NCI-H2081 (cell line): ENCODE data around the gene ASB2.
A peak's percentile ranks its signal among the peaks of the same experiment; 100 is the strongest.

Source experiments
- DNase-seq, 2 experiments: peaks; one replicate each; lab custom pipeline; 2025; lab: John Stamatoyannopoulos, UW

The ASB2 gene, protein sequence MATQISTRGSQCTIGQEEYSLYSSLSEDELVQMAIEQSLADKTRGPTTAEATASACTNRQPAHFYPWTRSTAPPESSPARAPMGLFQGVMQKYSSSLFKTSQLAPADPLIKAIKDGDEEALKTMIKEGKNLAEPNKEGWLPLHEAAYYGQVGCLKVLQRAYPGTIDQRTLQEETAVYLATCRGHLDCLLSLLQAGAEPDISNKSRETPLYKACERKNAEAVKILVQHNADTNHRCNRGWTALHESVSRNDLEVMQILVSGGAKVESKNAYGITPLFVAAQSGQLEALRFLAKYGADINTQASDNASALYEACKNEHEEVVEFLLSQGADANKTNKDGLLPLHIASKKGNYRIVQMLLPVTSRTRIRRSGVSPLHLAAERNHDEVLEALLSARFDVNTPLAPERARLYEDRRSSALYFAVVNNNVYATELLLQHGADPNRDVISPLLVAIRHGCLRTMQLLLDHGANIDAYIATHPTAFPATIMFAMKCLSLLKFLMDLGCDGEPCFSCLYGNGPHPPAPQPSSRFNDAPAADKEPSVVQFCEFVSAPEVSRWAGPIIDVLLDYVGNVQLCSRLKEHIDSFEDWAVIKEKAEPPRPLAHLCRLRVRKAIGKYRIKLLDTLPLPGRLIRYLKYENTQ

DNA sequence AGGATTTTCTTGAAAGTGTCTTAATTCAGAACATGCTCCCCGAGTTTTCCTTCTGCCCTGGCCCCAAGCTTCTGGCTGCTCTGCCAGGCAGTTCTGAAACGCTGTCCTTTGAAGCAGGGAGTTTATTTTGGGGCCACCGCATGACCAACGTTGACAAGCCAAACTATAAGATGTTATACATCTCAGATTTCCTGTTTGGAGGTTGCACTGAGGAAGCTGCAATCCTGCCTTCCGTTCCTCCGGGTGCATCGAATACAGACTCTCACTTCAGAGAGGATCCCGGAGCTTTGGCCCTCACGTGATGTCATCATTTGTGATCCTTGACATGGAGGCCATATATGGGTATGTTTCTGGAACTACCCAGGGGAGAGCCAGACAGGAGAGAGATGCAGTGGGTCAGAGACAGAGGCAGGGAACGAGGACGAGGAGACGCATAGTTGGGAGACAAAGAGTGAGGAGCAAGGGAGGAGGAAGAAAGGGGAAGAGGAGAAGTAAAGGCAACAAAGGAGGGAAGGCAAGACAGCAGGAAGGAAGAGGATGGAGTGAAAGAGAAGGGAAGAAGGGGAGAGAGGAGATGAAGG, at the start of gene ASB2:
Gene ASB2, minus strand, starts transcription at position 94 of the 581 bp plus-strand sequence. CDS start 12,031 bp downstream, outside the sequence.
- no peak for DNase-seq

DNA sequence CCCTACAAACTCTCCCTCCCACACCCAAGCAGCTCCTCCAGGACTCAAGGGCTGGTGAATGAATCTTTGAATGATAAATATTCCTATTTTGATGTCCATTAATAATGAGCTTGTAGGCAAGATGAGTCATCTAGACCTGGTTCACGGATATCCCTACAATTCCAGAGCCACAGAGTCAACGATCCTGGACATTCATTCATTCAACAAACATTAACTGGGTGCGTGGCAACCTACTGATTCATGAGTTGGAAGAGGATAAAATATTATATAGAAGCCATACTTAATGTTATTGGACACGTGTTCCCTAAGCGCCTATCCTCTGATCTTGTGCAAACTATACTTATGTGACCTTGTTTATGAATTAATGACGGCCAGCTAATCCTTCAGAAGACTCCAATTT, 49.4 kb upstream of the ASB2 start:
- no peak for DNase-seq

DNA sequence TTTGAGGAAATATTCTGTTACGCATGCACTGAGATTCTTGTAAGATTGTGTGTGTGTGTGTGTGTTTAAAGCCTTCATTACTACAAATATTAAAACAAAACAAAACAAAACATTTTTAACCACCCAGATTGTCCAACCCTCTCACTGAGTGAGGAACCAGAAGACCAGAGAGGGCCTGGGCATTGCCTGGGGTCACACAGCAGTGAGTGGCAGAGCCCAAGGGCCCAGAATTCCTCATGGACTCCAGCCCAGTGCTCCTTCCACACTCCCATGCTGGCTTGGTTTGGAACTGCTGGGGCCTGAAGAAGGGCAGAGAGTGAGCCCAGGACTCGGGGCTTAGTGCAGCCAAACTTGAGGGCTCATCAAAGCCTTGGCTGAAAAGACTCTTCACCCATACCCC, 48.2 kb upstream of the ASB2 start:
- DNase-seq: no peak

DNA sequence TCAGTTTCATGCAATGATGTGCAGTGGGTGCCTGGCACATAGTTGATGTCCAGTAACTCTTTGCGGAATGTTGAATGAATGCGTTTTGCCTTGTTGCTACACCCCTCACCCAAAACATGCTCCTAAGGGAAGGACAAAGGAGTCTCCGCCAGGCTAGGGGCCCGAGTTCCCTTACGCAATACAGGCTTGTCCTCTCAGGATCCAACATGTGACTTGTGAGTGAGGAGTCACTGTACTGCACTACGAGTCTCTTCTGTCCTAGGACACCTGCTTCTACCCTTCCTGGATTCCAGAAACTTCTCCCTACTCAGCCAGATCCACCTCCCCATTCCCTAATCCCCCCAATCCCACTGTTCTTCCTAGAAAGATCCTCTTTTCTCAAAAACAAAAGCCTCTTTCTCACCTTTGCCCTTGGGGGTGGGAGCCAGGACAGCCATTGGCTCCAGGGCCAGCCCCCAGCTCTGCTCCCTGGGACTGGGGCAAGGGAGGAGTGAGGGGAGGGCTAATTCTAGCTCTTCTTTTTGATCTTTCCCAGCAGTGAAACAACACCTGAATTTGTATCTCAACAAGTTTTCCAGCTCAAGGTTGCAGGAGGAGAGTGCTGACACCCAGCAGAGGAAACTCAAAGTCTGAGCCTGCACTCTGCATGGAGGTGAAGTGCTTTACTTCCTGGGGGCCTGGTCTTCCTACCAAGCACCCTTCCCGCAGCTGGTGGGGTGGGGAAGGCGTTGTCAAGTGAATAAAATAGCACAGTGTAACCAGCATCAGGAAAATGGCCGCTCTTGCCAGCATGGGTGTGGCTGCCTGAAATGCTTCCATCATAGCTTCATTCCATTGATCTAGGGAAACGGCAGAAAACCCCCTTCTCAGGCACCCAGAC, 46.4 kb upstream of the ASB2 start:
- no peak for DNase-seq

DNA sequence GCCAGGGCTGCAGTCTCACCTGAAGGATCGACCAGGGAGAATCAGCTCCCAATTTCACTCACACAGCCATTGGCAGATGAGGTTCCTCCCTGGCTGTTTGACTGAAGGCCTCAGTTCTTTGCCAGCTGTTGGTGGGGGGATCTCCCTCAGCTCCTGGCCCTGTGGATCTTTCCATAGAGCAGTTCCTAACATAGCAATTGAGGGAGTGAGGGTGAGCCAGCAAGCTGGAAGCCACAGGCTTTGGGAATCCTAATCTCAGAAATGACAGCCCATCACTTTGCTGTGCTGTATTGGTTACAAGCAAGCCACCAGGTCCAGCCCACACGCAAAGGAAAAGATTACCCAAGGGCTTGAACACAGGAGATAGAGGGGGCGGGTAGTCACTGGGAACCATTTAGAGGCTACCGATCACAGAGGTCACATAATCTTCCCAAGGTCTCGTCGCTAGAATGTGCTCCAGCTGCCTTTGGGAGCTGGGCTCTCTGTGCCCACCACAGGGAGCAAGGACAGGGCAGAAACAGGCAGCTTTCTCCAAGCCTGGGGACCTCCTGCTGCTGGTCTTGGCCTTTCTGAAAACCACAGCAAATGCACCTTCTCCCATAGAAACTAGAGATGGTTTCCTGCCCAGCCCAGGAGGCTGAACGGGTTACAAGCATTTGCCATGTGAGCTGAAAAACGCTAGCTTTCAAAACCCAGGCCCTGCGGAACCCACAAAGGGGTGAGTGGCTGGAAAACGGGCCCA, 45.2 kb upstream of the ASB2 start:
- DNase-seq: no peak

DNA sequence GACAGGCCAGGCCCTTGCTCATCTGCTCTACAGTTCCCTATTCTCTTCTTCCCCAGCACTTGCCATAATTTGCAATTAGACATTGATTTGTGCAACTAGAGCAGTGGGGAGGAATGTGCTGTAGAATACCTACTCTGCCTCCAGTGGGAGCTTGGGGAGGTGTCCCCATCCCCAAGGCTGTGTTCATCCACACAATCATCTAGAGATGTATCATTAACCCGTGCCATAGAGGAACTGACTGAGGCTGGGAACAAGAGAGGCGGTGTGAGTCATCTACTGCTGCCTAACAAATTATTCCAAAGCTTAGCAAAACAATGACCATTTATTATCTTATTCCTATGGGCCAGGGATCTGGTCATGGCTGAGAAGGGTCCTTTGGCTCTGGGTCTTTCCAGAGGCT, 44.6 kb upstream of the ASB2 start:
- DNase-seq: no peak

DNA sequence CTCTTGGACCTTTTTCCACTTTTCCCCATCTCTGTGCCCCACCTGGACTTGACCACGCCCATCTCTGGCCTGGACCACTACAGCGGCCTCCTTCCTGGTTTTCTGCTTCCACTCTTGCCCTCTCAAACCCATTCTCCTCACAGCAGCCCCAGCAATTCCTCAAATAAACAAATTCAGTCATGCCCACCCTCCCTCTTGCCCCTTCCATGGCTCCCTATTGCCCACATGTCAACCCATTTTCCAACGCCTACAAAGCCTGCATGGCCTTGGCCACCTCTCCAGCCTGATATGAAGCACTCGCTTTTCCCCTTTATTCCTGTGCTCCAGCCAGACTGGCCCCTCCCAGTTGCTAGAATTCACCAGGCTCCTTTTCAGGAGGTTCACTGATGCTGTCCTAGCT, 43.9 kb upstream of the ASB2 start:
- DNase-seq: no peak

DNA sequence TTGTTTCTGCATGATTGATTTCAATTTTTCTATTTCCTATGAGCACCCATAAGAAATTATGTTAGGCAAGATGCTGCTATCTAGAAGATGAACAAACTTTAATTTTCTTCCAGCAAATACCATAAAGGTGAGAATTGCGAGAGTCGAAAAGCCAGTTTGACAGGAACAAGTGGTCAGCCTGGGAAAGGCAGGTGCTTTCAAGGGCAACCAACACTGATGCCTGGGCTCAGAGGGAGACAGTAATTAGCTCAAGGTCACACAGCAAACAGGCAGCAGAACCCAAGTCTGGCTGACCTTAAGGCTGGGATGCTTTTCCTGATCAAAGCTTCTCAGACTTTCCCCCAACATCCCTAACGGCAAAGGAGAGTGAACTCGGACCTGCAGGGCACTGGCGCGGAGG, 43.0 kb upstream of the ASB2 start:
- no peak for DNase-seq

DNA sequence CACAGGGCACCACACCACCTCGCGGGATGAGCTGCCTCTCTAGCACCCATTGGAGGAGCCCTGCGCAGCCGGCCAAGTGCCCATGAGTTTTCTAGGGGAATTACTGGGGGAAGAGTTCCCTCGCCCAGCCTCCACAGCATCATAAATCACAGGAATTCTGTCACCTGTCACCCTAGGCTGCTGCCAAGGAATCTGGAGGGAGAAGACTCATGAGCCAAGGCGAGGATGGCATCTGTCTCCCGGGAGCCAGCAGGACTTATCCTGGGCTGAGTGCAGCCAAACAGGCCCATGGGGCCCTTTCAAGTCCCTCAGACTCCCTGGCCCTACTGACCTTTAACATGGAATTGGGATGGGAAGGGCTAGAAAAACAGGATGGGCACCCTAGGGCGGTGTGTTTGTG, 41.9 kb upstream of the ASB2 start:
- no peak for DNase-seq

DNA sequence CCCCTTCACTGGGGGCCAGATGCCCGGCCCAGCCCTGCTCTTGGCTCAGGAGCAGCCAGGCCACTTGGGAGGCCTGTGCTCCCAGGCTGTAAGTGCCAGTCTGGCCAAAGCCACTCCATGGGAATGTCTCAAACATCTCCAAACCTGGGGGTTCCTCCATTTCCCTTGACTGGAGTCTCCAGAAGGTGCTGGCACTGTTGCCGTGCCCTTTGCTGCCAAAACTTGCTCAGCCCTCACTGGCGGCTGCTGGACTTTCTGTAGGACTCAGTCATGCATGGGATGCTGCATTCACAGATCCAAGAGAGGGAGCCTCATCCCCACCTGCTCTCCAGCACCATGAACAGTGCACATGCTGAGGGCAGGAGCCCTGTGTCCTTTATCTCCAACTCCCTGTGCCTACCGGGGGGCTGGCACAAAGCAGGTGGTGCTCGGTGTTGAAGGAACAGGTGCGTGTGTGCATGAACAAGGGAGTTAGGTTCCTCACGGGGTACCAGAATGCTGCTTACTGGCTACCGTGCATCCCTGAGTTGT, 40.1 kb upstream of the ASB2 start:
- DNase-seq: no peak

DNA sequence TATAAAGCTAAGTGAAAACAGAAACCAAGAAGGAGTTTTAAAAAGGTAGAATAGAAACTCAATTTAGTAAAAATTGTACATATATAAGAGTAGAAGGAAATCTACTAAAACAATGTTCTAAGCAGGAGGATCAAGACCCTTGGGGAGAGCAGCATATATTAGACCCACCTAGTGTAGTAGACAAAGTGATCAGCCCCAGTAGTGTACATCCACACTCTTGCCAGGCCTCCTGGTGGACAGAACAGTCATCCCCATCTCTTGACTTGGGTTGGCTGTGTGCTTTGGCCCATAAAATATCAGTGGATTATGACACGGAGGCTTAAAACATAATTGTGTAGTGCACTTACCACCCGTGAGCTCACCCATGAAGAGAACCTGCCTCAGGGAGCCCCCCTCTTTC, 38.9 kb upstream of the ASB2 start:
- no peak for DNase-seq

DNA sequence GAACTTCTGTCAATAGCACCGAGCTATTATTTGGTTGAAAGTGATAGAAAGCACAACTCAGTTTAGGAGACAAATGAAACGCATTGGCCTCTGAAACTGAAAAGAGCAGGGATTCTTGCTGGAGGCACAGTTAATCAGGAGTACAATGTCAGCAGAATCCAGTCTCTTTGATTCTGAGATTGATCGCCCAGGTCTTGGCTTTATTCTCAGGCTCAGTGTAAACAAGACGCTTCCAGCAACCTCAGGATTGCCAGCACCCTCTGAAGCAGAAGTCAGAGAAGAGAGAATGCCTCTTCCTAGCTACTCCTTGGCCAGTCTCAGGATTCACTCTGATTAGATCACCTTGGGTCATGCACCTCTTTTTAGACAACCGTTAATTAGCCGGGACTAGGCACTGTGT, 38.0 kb upstream of the ASB2 start:
- DNase-seq: no peak

DNA sequence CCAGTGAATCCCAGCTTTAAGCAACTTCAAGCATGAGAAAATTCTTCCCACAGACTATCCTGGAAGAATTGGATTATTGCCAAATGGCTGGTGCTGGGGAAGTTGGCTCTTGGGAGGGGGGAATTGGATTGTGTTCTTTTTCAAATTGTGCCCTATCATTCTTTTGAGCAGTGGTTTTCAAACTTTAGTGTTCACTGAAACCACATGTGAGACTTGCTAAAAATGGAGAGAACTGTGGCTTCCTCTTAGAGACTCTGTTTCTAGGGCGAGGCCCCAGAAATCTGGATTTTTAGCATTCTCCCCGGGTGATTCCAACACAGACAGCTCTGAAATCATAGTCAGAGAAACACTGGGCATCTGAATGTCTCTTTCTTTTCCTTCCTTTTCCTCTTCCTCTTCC, 35.4 kb upstream of the ASB2 start:
- no peak for DNase-seq

DNA sequence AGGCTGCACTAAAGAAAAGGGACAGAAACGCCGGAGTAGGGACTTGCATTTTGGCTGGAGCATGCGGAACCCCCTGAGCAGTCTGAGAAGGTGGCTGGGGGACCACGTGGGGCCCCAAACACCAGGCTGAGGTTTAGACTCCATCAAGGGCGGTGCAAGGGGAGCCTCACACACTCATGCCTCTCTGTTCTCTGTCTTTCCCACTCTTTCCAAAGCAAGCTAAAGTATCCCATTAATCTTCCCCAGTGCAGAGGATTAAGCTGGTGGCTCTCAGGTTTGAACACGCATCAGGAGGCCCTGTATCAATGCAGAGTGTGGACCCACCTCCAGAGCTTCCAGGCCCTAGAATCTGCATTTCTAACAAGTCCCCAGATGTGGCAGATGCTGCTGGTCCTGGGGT, 34.3 kb upstream of the ASB2 start:
- DNase-seq: no peak

DNA sequence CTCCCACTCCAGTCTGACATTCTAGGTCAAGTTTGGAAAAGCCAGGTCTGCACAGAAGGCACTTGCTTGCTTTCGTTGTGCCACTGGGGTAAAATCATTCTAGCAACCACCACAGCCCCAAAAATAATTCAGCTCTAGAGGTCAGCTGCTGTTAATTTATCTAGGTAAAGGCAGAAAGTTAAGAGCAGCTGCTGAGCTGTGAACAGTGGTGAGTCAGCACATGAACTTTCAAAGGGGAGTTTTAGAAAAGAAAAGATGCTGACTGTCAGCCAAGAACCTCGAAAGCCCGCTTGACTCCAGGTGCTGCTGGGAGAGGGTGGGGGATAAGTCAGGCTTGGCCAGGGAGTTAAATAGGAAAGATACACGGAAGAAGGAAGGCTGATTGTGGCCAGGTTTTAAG, 33.4 kb upstream of the ASB2 start:
- DNase-seq: no peak

DNA sequence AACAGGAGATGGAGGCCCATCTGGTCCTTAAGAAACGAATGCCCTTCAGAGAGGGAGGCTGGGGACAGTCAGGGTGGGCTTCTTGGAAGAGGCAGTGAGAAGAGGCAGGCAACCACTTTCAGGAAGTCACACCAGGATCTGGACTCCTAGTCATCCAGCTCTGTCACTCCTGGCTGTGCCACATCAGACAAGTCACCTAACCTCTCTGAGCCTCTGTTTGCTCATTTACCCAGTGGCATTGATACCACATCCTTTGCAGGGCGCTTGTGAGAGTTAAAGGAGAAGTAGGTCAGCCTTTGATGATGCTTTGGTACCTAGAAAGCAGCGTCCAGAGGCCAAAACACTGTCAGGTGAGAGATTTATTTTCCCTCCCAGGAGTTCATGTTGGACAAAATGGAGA, 31.9 kb upstream of the ASB2 start:
- DNase-seq: no peak

DNA sequence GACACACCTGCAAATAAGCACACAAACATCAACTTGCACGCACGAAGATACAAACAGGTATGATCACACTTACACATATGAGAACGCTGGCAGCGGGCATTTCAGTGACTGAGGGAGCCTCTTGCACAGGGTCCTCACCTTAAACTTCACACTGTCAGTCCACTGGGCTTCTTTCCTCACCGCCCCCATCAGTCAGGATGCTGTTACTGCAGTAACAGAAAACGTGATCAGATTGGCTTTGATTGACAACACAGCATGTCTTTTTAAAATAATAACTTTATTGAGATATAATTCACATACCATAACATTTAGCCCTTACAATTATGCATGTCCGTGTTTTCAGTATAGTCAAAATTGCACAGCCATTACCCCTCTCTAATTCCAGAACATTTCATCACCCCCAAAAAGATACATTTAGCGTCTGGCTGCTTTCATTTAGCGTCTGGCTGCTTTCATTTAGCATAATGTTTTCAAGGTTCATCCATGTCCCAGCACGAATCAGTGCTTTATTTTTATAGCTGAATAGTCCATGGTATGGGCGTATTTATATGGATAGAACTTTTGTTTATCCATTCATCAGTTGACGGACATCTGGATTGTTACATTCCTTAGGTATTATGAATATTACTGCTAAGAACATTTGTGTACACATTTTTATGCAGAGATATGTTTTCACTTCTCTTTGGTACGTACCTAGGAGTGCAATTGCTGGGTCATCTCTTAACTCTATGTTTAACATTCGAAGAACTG, 29.1 kb upstream of the ASB2 start:
- DNase-seq: no peak

DNA sequence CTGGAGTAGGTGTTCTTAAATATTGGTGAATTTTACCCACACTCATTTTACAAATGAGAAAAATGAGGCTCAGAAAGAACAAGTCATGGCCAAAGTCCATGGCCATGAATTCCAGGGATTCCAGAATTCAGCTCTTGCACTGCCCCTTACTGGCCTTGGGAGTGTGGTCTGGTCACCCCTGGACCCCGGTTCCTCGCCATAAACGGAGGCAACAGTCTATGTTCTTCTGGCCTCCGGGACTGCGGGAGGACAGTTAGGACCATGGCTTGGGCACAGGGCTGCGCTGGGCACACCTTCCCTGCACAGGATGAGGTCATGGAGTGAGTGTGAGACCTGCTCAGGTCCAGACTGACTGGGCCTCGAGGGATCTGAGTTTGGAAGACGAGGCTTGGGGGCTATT, 27.6 kb upstream of the ASB2 start:
- DNase-seq: no peak

DNA sequence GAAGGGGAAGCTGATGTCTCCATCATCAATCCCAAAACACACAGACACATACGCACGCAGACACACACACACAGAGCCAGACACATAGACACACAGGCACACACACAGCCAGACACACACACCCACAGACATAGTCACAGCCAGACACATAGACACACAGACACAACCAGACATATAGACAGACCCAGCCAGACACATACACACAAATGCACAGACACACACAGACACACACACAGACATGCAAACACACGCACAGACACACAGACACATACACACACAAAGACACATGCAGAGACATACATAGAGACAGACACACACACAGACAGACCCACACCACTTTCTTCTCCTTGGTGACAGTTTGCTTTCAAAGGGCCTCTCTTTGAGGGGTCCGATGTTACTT, 27.0 kb upstream of the ASB2 start:
- DNase-seq: no peak

DNA sequence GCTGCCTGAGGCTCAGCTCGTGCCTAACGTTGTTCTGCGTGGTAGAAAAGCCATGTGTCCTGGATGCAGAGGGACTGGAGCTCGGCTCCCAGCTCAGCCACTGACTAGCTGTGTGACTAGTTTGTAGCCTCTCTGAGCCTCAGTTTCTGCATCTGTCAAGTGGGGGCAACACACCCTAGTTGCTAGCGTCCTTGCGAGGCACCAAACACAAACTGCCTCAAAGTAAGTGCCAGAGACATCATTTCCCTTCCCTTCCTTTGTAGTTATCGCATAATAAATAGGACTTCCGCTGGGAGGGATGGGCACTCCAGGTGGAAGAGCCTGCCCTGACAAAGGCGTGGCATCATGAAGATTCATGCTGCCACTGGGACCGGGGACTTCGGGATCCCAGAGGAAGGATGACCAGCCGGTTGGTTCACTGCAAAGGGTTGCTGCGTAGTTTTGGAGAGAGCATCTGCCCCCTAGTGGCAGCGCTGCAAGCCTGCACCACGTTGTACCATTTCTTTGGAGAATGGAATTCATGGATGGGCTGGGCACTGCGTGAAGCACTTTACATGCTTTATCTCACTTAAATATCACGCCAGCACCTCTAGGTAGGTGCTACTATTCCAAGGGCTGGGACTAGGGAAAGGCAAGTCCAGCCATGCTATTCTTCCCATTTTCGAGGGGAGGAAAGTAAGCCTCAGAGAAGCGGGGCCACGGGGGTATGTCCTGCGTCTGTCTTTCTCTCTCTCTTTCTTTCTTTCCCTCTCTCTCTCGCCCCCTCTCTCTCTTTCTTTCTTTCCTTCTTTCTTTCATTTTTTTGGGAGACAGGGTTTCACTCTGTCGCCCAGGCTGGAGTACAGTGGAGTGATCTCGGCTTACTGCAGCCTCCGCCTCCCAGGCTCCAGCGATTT, 25.4 kb upstream of the ASB2 start:
- peak; percentile 63 to 67 for DNase-seq
